CD4-positive, alpha-beta T cell (primary cell): ENCODE measurements around the gene PSD. TPM values are rescaled to one million over a fixed set of nuclear protein-coding genes. Genes with fewer than 3 reads are reported as not detected.
A peak's percentile ranks its signal among the peaks of the same experiment; 100 is the strongest.

Experiments
- ATAC-seq: fragments of 200-7000 bp; cut with Tn5 transposase; one replicate; pipeline ENCODE4 v1.10.0; 2022; ENCODE audit warnings: mild to moderate bottlenecking; ENCODE audit not compliant: poor library complexity
- CTCF ChIA-PET: fragments of 350-600 bp; sonication (Branson Sonifier 250); formaldehyde crosslinking; loops from one replicate; lab custom pipeline; 2021; ENCODE audit warnings: antibody characterized with exemption, inconsistent platforms; lab: Charles Lee
- POLR2A ChIA-PET: fragments of 350-600 bp; sonication (Branson Sonifier 250); formaldehyde crosslinking; loops from one replicate; lab custom pipeline; 2021; ENCODE audit warnings: antibody characterized with exemption, inconsistent platforms; lab: Charles Lee
- DNase-seq, 14 experiments: peaks; one replicate each; pipeline ENCODE4 v3.0.0-alpha.2; 2013 to 2020; ENCODE audit warnings: mixed read lengths in 2 of 14
- H3K27ac ChIP-seq, 2 donors: one replicate each; pipeline versions ENCODE4 v1.5.1 to v1.7.0; 2013; ENCODE audit warnings: low read length in 2 of 2, low read depth in 1 of 2, mild to moderate bottlenecking in 1 of 2
- H3K27me3 ChIP-seq, 2 experiments: 1 replicate in 1 of 2; 2 replicates in 1 of 2; pipeline versions ENCODE4 v1.6.1 to v1.7.0; 2013; ENCODE audit warnings: low read length in 2 of 2, control low read depth in 1 of 2, mild to moderate bottlenecking in 1 of 2, moderate library complexity in 1 of 2; ENCODE audit not compliant: insufficient read depth in 2 of 2, control insufficient read depth in 1 of 2
- H3K36me3 ChIP-seq: one replicate; pipeline ENCODE4 v1.6.1; 2013; ENCODE audit warnings: low read length, control low read depth; ENCODE audit not compliant: insufficient read depth
- H3K4me1 ChIP-seq: one replicate; pipeline ENCODE4 v1.6.1; 2013; ENCODE audit warnings: low read length, control low read depth; ENCODE audit not compliant: insufficient read depth
- H3K4me3 ChIP-seq: one replicate; pipeline ENCODE4 v1.5.1; 2013; ENCODE audit warnings: mild to moderate bottlenecking, low read length, moderate library complexity
- H3K9me3 ChIP-seq, 2 experiments: 1 replicate in 1 of 2; 2 replicates in 1 of 2; pipeline versions ENCODE4 v1.6.1 to v1.7.0; 2013; ENCODE audit warnings: low read length in 2 of 2, mild to moderate bottlenecking in 2 of 2, control low read depth in 1 of 2, moderate library complexity in 1 of 2; ENCODE audit not compliant: control insufficient read depth in 1 of 2, insufficient read depth in 1 of 2
- H3K27ac Mint-ChIP-seq: one replicate; pipeline ENCODE4 v1.8.0; 2020; ENCODE audit warnings: mixed read lengths
- H3K27me3 Mint-ChIP-seq: one replicate; pipeline ENCODE4 v1.8.0; 2021; ENCODE audit warnings: mixed read lengths
- H3K36me3 Mint-ChIP-seq: one replicate; pipeline ENCODE4 v1.8.0; 2021; ENCODE audit warnings: low read depth, mixed read lengths
- H3K4me1 Mint-ChIP-seq: one replicate; pipeline ENCODE4 v1.8.0; 2021; ENCODE audit warnings: low read depth, mixed read lengths
- H3K4me3 Mint-ChIP-seq: one replicate; pipeline ENCODE4 v1.8.0; 2020; ENCODE audit warnings: mild to moderate bottlenecking, mixed read lengths
- H3K9me3 Mint-ChIP-seq: one replicate; pipeline ENCODE4 v1.8.0; 2020; ENCODE audit warnings: mixed read lengths
- intact Hi-C, 2 experiments: fragments of 100-400 bp; cut with DNase I in 1 of 2; cut with micrococcal nuclease in 1 of 2; formaldehyde crosslinking; loops; one replicate each; pipeline versions ENCODE4 v1.15.1 to v1.9.0; 2023 to 2025; cut with DNase I, micrococcal nuclease
- total RNA-seq, 174 experiments: library from RNA in 2 of 174; stranded (reverse) in 2 of 174; gene quantifications; one replicate each; pipeline ENCODE4 v1.2.3 and lab custom pipeline; 2021 to 2026
- TF ChIP-seq, protein P1 (sequence below): fragments of 200-600 bp; IDR thresholded peaks from one replicate; pipeline ENCODE4 v1.8.0; 2022; ENCODE audit warnings: antibody characterized with exemption, mild to moderate bottlenecking

Gene PSD
- total RNA-seq, 2 experiments from 2014 or later: 16.7 to 17.8 TPM

DNA sequence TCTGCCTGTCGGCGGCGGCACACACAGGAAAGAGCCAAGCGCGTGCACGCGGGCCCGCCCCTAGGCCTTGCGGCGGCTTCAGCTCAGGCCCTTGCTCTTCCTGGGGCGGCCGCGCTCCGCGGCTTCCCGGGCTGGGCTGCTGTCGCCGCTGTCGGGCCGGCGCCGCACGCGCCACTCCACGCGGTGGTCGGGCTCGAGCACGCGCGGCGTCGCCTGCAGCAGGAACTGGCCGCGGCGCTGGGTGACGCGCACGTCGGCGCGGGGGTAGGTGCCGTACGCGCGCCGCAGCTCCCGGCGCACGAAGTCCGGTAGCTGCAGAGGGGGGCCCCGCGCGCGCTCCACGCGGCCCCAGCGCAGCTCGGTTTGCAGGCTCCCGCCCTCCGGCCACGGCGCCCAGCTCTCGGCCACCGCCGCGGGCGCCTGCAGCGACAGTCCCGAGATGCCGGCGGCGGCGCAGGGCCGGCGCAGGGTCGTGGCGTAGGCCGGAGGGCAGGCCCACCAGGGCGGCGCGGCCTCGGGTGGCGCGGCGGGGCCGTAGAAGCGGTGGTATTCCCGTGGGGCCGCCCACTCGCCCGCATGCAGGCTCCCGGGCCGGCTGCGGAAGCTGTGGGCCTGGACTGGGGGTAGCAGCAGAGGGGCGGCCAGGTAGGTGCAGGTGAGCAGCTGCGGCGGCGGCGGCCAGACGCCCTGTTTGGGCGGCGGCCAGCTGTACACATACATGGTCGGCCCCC is 32.0 kb upstream of the PSD start:
- ChIA-PET POLR2A (interaction anchor here (0.6 to 6.8 kb wide), 29 partner anchors 8 to 1452 kb away, joined by 3 to 131 read pairs (median 5); partner anchors contain the start of genes ACTR1A, CUEDC2, FBXL15 and GBF1), CTCF (interaction anchor here (0.7 to 4.1 kb wide), 8 partner anchors 10 to 499 kb away, joined by 3 to 19 read pairs (median 6); partner anchors contain the start of gene FBXL15)
- Mint-ChIP-seq H3K27ac (peak overlapping the region; percentile 78), H3K27me3 (no peaks in the 10 kb centered on the region), H3K36me3 (peaks cover 29% of the 10 kb centered on the region), H3K4me1 (peaks cover 21% of the 10 kb centered on the region), H3K4me3 (peak overlapping the region; percentile 94), H3K9me3 (no peaks in the 10 kb centered on the region)
- H3K9me3 ChIP-seq: no peaks in the 10 kb centered on the region
- TF ChIP-seq, protein P1, sequence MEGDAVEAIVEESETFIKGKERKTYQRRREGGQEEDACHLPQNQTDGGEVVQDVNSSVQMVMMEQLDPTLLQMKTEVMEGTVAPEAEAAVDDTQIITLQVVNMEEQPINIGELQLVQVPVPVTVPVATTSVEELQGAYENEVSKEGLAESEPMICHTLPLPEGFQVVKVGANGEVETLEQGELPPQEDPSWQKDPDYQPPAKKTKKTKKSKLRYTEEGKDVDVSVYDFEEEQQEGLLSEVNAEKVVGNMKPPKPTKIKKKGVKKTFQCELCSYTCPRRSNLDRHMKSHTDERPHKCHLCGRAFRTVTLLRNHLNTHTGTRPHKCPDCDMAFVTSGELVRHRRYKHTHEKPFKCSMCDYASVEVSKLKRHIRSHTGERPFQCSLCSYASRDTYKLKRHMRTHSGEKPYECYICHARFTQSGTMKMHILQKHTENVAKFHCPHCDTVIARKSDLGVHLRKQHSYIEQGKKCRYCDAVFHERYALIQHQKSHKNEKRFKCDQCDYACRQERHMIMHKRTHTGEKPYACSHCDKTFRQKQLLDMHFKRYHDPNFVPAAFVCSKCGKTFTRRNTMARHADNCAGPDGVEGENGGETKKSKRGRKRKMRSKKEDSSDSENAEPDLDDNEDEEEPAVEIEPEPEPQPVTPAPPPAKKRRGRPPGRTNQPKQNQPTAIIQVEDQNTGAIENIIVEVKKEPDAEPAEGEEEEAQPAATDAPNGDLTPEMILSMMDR: no peak
- ATAC-seq: peak; percentile 77
- intact Hi-C loops: loop anchor here (1.0 to 5.0 kb wide), 6 partner anchors 10 to 56 kb away; partner anchors contain the start of genes ACTR1A (in 1 of the 2), CUEDC2 (in 1 of the 2), NFKB2 (in 1 of the 2) and SUFU (in 1 of the 2)
- peak overlapping the region; percentile 79 to 80 for H3K27ac ChIP-seq
- H3K4me3 ChIP-seq: peak overlapping the region; percentile 83
- peak; percentile 78 to 98 (median 88) for DNase-seq
- H3K4me1 ChIP-seq: peaks cover 41% of the 10 kb centered on the region
- peaks cover 7% of the 10 kb centered on the region for H3K36me3 ChIP-seq
- H3K27me3 ChIP-seq: no peaks in the 10 kb centered on the region

DNA sequence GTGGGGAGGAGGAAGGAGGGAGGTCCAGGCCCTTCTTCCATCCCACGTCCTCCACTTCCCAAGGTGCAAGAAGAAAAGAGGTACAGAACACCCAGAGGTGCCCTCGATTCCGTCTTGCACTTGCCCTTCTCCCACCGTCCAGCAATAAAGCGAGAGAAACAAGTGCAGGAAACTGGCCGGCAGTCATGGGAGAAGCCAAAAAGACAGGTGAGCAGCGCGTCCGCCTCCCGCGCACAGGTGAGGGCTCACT is 31.5 kb upstream of the PSD start:
- Mint-ChIP-seq H3K4me3 (peak overlapping the region; percentile 94), H3K27me3 (no peaks in the 10 kb centered on the region), H3K36me3 (peaks cover 25% of the 10 kb centered on the region), H3K4me1 (peaks cover 21% of the 10 kb centered on the region), H3K27ac (peak overlapping the region; percentile 78), H3K9me3 (no peaks in the 10 kb centered on the region)
- Histone ChIP-seq H3K9me3 (no peaks in the 10 kb centered on the region), H3K27ac (peak overlapping the region; percentile 79 to 80), H3K4me3 (peak overlapping the region; percentile 83), H3K27me3 (no peaks in the 10 kb centered on the region), H3K4me1 (peaks cover 41% of the 10 kb centered on the region), H3K36me3 (peaks cover 3% of the 10 kb centered on the region)
- intact Hi-C loops: loop anchor here (1.0 to 5.0 kb wide), 5 partner anchors 17 to 56 kb away; partner anchors contain the start of genes ACTR1A (in 1 of the 2), CUEDC2 (in 1 of the 2), NFKB2 (in 1 of the 2) and SUFU (in 1 of the 2)
- CTCF ChIA-PET: interaction anchor here (0.7 to 4.1 kb wide), 7 partner anchors 11 to 500 kb away, joined by 3 to 19 read pairs (median 4); partner anchors contain the start of gene FBXL15
- POLR2A ChIA-PET: interaction anchor here (0.6 to 6.8 kb wide), 25 partner anchors 11 to 331 kb away, joined by 3 to 131 read pairs (median 5); partner anchors contain the start of genes ACTR1A, CUEDC2, FBXL15 and GBF1
- DNase-seq (no peak), ATAC-seq (no peak)
- TF ChIP-seq, protein P1: no peak

DNA sequence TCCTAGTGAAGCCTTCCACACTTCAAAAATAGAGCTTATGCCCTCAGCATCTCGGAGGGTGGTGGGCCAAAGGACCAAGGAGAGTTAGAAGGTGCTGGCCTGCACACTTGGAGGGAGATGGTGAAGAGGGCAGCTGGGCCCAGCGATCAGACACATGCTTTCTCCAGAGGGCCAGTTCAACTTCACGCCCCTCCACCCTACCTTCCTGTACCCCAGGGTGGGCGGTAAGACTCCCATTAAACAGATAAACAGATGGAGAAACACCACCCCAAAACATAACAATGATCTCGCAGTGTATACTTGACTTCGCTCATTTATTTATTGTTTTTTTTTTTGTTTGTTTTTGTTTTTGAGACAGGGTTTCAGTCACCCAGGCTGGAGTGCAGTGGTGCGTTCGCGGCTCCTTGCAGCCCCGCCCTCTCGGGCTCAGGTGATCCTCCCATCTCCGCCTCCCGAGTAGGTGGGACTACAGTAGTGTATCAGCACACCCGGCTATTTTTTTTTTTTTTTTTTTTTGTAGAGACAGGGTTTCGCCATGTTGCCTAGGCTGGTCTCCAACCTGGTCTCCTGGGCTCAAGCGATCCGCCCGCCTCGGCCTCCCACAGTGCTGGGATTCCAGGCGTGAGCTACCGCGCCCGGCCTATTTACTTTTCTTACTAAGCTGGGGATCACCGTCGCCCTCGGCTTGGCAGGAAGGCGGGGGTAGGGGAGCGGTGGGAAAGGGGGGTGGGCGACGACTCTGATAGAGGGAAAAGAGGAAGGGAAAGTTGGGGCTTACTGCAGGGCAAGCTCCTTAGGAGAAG is 30.9 kb upstream of the PSD start:
- H3K27me3 Mint-ChIP-seq: no peaks in the 10 kb centered on the region
- POLR2A ChIA-PET: interaction anchor here (1.0 to 6.8 kb wide), 19 partner anchors 12 to 331 kb away, joined by 3 to 131 read pairs (median 6); partner anchors contain the start of genes ACTR1A, CUEDC2, FBXL15 and GBF1
- Histone ChIP-seq H3K4me1 (peaks cover 41% of the 10 kb centered on the region), H3K4me3 (peak overlapping the region; percentile 83), H3K27ac (peak overlapping the region; percentile 79 to 80), H3K27me3 (no peaks in the 10 kb centered on the region), H3K36me3 (peaks cover 3% of the 10 kb centered on the region), H3K9me3 (no peaks in the 10 kb centered on the region)
- TF ChIP-seq, protein P1: no peak
- H3K4me1 Mint-ChIP-seq: peaks cover 21% of the 10 kb centered on the region
- intact Hi-C loops: loop anchor here (1.0 to 5.0 kb wide), 6 partner anchors 15 to 55 kb away; partner anchors contain the start of genes ACTR1A (in 1 of the 2), CUEDC2 (in 1 of the 2), NFKB2 (in 1 of the 2) and SUFU (in 1 of the 2)
- peak overlapping the region; percentile 94 for H3K4me3 Mint-ChIP-seq
- H3K27ac Mint-ChIP-seq: peak overlapping the region; percentile 78
- ATAC-seq (peak; percentile 74), DNase-seq (peak; percentile 73 to 95 (median 84))
- no peaks in the 10 kb centered on the region for H3K9me3 Mint-ChIP-seq
- H3K36me3 Mint-ChIP-seq: peaks cover 22% of the 10 kb centered on the region
- CTCF ChIA-PET: interaction anchor here (0.7 to 4.1 kb wide), 7 partner anchors 12 to 500 kb away, joined by 3 to 19 read pairs (median 4); partner anchors contain the start of gene FBXL15
